Ovary (tissue), 3 donors: ENCODE results near the gene GABRB3.

Experiments
- EP300 ChIP-seq: sonication (generic); formaldehyde crosslinking; IDR thresholded peaks from one replicate; pipeline ENCODE4 v1.6.1; 2017; ENCODE audit warnings: antibody characterized with exemption
- POLR2A ChIP-seq: fragments of 450-650 bp; IDR thresholded peaks from one replicate; pipeline ENCODE4 v1.6.1; 2017; ENCODE audit warnings: antibody characterized with exemption, mild to moderate bottlenecking, moderate library complexity
- TF ChIP-seq, protein P1 (sequence below), 3 donors: fragments of 450-650 bp in 2 of 3; fragments of 200-600 bp in 1 of 3; IDR thresholded peaks; one replicate each; pipeline versions ENCODE4 v1.5.1 to v1.8.0; 2016 to 2022; ENCODE audit warnings: antibody characterized with exemption in 3 of 3, mild to moderate bottlenecking in 1 of 3
- donor health status: DM: no; HTN: no; CAD: no.

DNA sequence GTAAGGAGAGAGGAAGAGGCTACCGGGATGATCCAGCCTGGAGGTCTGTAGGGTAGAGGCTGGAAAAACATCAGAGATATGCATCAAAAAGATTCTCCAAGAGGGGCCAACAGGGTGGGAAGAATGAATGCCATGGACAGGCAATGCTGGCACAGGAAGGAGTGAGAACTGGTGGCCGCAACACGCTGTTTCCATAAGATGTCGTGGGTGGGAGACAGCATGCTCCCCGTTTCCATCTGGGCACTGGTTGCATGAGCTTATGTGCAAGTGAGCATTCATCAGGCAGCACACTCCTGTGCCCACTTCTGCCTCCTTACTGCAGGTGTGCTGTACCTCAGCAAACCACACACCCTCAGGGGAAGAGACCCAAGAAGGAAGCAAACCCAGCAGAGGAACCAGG is 59.4 kb downstream of the GABRB3 start:
- TF ChIP-seq, protein P1, sequence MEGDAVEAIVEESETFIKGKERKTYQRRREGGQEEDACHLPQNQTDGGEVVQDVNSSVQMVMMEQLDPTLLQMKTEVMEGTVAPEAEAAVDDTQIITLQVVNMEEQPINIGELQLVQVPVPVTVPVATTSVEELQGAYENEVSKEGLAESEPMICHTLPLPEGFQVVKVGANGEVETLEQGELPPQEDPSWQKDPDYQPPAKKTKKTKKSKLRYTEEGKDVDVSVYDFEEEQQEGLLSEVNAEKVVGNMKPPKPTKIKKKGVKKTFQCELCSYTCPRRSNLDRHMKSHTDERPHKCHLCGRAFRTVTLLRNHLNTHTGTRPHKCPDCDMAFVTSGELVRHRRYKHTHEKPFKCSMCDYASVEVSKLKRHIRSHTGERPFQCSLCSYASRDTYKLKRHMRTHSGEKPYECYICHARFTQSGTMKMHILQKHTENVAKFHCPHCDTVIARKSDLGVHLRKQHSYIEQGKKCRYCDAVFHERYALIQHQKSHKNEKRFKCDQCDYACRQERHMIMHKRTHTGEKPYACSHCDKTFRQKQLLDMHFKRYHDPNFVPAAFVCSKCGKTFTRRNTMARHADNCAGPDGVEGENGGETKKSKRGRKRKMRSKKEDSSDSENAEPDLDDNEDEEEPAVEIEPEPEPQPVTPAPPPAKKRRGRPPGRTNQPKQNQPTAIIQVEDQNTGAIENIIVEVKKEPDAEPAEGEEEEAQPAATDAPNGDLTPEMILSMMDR (IDR thresholded peaks at IDR 0.05): no peak
- no peak for TF ChIP-seq POLR2A
- TF ChIP-seq EP300: no peak
